Right lobe of liver (tissue), 4 donors: ENCODE results near the gene MOB3A.

Source experiments
- CTCF ChIP-seq, 4 donors: fragments of 200-600 bp in 3 of 4; fragments of 450-650 bp in 1 of 4; IDR thresholded peaks; one replicate each; pipeline versions ENCODE4 v1.5.1 to v1.8.0; 2016 to 2022; ENCODE audit warnings: antibody characterized with exemption in 4 of 4, mild to moderate bottlenecking in 2 of 4
- POLR2A ChIP-seq: fragments of 450-650 bp; IDR thresholded peaks from one replicate; pipeline ENCODE4 v1.6.1; 2017; ENCODE audit warnings: antibody characterized with exemption, mild to moderate bottlenecking
- donor health status: DM: no; HTN: no; CAD: no.
- donor health status: DM: no; HTN: no; CAD: no.
- donor health status: DM: no; HTN: yes; CAD: no.

GRCh38 chr19:2084993-2085720 is 11.0 kb downstream of the MOB3A start:
- TF ChIP-seq CTCF (IDR thresholded peaks at IDR 0.05): no peak
- TF ChIP-seq POLR2A: no peak
